A549 treated with ZK216348 at 1 μM for 4 hours (cell line): ENCODE results near the gene RALGAPB. TPM values are rescaled to one million over a fixed set of nuclear protein-coding genes. Genes with fewer than 3 reads are reported as not detected.

ENCODE experiments used
- total RNA-seq: library from RNA; stranded (reverse); fragments of 200-300 nt; extraction: Qiagen RNA extraction; gene quantifications from 5 replicates; pipeline ENCODE4 v1.2.3, GENCODE V29; 2022; ENCODE audit warnings: low read depth

The RALGAPB gene
- total RNA-seq, result 11.2 to 20.0 TPM (median 17.7 TPM) in 5 replicates

DNA sequence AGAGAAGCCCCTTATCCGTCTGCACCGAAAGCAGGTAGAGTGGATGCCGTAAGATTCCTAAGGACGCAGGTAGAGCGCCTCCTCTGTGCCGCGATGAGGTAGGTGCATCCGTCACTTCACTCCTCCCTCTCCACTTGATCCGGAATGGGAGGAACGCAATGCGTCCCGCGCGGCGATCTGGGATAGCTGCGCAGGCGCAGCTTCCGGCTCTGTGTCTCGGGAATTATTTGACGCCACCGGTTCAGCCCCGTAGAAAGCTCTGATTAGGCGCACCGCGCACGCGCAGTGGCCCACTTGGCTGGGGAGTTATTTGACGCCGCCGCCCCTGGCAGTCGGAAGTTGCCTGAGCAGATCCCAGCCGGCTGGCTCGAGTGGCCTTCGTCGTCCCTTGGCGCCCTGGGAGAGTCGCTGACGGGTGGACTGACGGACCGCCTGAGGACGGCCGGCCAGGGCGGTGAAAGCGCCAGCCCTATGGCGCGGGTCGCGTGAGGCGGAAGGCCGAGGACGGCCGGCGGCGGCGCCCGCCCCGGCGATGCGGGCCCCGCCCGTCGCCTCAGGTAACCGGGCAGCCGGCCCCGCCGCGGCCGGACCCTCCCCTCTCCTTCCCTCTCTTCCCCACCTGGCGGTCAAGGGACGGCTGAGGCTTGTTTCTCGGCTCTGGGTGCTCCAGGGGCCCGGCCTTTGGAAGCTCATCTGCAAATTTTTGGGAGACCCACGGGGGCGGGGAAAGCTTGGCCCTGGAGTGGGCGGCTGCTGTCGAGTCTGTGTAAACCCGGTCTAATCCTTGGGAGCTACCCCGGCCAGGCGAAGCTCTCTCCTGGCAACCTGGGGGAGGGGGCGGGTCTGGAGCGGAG is at the start of gene RALGAPB:
Gene RALGAPB (plus strand): TSS at position 331 of the 854 bp plus-strand sequence. CDS start 15,590 bp downstream, outside the sequence.

DNA sequence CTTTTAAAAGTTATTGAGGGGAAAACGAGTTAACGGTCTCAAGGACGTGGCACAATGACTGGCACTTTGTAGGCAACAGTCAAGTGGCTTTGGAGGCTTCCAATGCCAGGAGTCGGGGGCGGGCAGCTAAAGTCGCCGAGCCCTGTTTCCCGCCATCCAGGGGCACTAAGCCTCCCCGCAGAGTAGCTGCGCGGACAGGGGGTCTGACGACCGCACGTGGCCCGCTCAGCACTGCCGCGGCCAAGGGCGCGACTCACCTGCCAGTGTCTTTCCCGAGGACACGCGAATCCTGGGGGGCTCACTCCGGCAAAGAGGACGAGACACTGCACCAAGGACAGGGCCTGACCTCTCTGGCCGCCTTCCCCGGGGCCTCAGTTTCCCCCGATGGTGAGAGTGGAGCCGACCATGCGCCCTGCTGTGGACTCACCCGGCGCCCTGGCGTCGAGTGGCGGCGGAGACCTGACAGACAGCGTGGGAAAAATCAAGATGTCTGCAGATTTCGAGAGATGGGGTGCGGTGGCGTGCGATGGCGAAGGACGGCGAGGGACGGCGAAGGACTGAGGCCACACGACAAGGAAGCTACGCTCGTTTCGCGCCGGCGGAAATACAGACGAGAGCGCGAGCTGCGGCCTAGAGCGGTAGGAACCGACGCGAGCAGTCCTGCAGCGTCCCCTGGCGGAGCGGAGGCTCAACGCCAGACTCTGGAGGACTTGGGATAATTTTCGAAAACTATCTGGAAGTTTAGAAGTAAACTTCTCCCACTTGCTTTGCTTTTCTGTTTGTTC is 37.7 kb upstream of the RALGAPB start, which contains the start of gene SNHG17:
Gene SNHG17 (minus strand): TSS at position 559 of the 785 bp plus-strand sequence.

GRCh38 chr20:38581013-38581412 is 108.4 kb downstream of the RALGAPB start, which contains the start of gene ADIG:
Gene ADIG, plus strand, starts transcription at chr20:38581197. Its CDS starts 54 bp downstream, at chr20:38581251.

GRCh38 chr20:38601216-38602184 is 128.9 kb downstream of the RALGAPB start, which contains the start of gene ARHGAP40:
Gene ARHGAP40, plus strand, starts transcription at chr20:38601809.

Other genes with a start within 250 kb of the RALGAPB start
- gene KIAA1755, start 212.1 kb upstream of the RALGAPB start, total RNA-seq, result 0.08 to 0.24 TPM (median 0.17 TPM) in 5 replicates
- not detected in 5 replicates for gene BPI, start 168.7 kb upstream of the RALGAPB start, total RNA-seq
- 0.72 to 1.5 TPM (median 1.3 TPM) in 5 replicates for gene LBP, start 126.4 kb upstream of the RALGAPB start, total RNA-seq
- 165 to 191 TPM (median 186 TPM) in 5 replicates for gene SNHG17, start 37.5 kb upstream of the RALGAPB start, total RNA-seq
- not detected in 5 replicates for gene ADIG, start 108.4 kb downstream of the RALGAPB start, total RNA-seq
- gene ARHGAP40, start 129.0 kb downstream of the RALGAPB start, total RNA-seq, result not detected in 5 replicates